ENCODE results near the gene CLEC19A. TPM values are rescaled to one million over a fixed set of nuclear protein-coding genes. Genes with fewer than 3 reads are reported as not detected.

CLEC19A gene
- total RNA-seq, 2 donors from 2014 or later = 0.23 TPM

- DNase-seq (ENCODE audit: low spot score) = no peak
- Histone ChIP-seq H3K27ac (no peak overlapping the region), H3K4me1 (replicated peaks) (no peaks in the 10 kb centered on the region), H3K4me3 (no peak overlapping the region), H3K36me3 (no peaks in the 10 kb centered on the region), H3K9me3 (no peaks in the 10 kb centered on the region), H3K27me3 (replicated peaks; ENCODE audit: insufficient read depth) (no peaks in the 10 kb centered on the region)
- TF ChIP-seq CTCF (IDR thresholded peaks at IDR 0.05) = no peak
- TF ChIP-seq POLR2A (IDR thresholded peaks at IDR 0.05) = no peak
- no peak for TF ChIP-seq POLR2AphosphoS5 (IDR thresholded peaks at IDR 0.05)
- 48% methylated on average over 2 of the region's 2 CpGs for WGBS
- intact Hi-C loops (cut with DNase I) = no loop called here
These were observed 9.9 kb downstream of the CLEC19A start for GRCh38 chr16:19295393-19295792.

GRCh38 chr16:19297454-19297853 lies 11.9 kb downstream of the CLEC19A start:
- no peaks in the 10 kb centered on the region for H3K9me3 ChIP-seq
- no peak for DNase-seq (ENCODE audit: low spot score)
- 71% methylated on average over 1 of the region's 1 CpG for WGBS
- intact Hi-C loops (cut with DNase I) = no loop called here
- H3K27ac ChIP-seq = no peak overlapping the region
- no peaks in the 10 kb centered on the region for H3K36me3 ChIP-seq
- TF ChIP-seq CTCF (IDR thresholded peaks at IDR 0.05) = no peak
- TF ChIP-seq POLR2AphosphoS5 (IDR thresholded peaks at IDR 0.05) = no peak
- no peaks in the 10 kb centered on the region for H3K27me3 ChIP-seq (replicated peaks; ENCODE audit: insufficient read depth)
- no peak overlapping the region for H3K4me3 ChIP-seq
- H3K4me1 ChIP-seq (replicated peaks) = no peaks in the 10 kb centered on the region

DNA sequence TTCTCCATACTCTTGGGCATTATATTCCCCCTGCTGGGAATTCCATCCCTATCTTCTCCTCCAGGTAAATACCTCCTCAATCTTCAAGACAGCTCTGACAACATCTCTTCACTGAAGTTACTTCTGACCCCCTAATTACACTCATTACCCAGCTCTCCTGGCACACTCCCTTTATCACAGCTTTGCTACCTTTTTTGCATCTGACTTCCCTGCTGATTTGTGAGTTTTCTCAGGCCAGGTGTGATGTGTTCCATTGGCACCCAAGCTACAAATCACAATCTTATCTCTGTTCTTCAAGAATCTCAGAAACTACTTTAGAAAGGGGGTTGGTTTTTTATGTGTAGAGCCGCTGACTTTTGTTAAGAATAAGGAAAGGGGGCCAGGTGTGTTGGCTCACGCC lies 14.0 kb downstream of the CLEC19A start:
- no peak for TF ChIP-seq CTCF (IDR thresholded peaks at IDR 0.05)
- Histone ChIP-seq H3K4me3 (no peak overlapping the region), H3K27me3 (replicated peaks; ENCODE audit: insufficient read depth) (no peaks in the 10 kb centered on the region), H3K4me1 (replicated peaks) (no peaks in the 10 kb centered on the region), H3K9me3 (no peaks in the 10 kb centered on the region), H3K27ac (no peak overlapping the region), H3K36me3 (no peaks in the 10 kb centered on the region)
- no peak for DNase-seq (ENCODE audit: low spot score)
- 76% methylated on average over 2 of the region's 2 CpGs for WGBS
- intact Hi-C loops (cut with DNase I) = no loop called here

DNA sequence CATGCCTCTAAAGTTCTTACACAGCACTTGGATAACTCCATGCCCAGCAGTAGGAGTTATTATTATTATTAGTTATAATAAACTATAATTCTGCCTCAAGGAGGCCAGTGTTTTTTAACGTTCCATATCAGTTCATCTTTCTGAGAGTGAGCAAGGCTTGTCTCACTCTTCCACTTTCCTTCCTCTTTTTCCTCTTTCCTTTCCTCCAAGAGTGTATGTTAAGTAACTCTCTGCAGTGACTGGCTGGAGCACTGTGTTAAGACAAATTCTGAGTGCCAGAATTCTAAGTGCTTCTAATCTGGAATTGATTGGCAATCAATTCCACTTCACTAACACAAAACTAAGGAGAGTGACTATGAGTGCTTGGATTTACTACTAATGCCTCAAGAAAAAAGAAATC lies 16.4 kb downstream of the CLEC19A start:
- no peak for TF ChIP-seq POLR2A (IDR thresholded peaks at IDR 0.05)
- no peak for TF ChIP-seq POLR2AphosphoS5 (IDR thresholded peaks at IDR 0.05)
- TF ChIP-seq CTCF (IDR thresholded peaks at IDR 0.05) = no peak
- H3K36me3 ChIP-seq = no peaks in the 10 kb centered on the region
- H3K4me1 ChIP-seq (replicated peaks) = no peaks in the 10 kb centered on the region
- intact Hi-C loops (cut with DNase I) = no loop called here
- no peak overlapping the region for H3K4me3 ChIP-seq
- no peaks in the 10 kb centered on the region for H3K9me3 ChIP-seq
- no peak for DNase-seq (ENCODE audit: low spot score)
- no peaks in the 10 kb centered on the region for H3K27me3 ChIP-seq (replicated peaks; ENCODE audit: insufficient read depth)
- 3% methylated on average over 1 of the region's 1 CpG for WGBS
- H3K27ac ChIP-seq = no peak overlapping the region

DNA sequence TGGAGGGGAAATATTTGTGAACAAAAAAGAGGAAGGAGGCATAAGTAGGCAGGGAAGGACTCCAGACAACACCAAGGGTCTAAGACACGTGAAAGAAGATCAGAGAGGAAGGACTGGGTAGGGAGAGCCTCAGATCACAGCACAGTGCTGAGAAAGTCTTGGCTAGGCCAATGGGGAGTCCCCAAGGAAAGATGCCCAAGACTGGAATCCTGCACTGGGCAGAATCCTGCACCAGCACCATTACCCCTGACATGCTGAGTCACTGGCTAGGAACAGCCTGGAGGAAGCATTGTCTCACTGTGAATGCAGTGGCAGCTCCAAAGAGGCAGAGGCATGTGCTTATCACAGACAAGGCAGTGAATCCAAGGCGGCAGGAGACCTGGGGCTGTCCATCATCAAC lies 19.2 kb downstream of the CLEC19A start:
- no peaks in the 10 kb centered on the region for H3K9me3 ChIP-seq
- H3K4me1 ChIP-seq (replicated peaks) = no peaks in the 10 kb centered on the region
- WGBS = 51% methylated on average over 2 of the region's 2 CpGs
- no peak overlapping the region for H3K27ac ChIP-seq
- H3K4me3 ChIP-seq = no peak overlapping the region
- intact Hi-C loops (cut with DNase I) = no loop called here
- no peaks in the 10 kb centered on the region for H3K27me3 ChIP-seq (replicated peaks; ENCODE audit: insufficient read depth)
- no peak for DNase-seq (ENCODE audit: low spot score)
- no peaks in the 10 kb centered on the region for H3K36me3 ChIP-seq
- TF ChIP-seq CTCF (IDR thresholded peaks at IDR 0.05) (no peak), POLR2A (IDR thresholded peaks at IDR 0.05) (no peak), POLR2AphosphoS5 (IDR thresholded peaks at IDR 0.05) (no peak)

Measured in prostate gland (tissue), 2 donors.